Measurements from ENCODE around the gene DPP7. TPM values are rescaled to one million over a fixed set of nuclear protein-coding genes. Genes with fewer than 3 reads are reported as not detected.

The DPP7 gene
- total and polyA plus RNA-seq, 4 experiments from 2014 or later = 135 to 362 (median 282) TPM

- no peak for DNase-seq
- no peak overlapping the region for H3K4me3 Mint-ChIP-seq
Measured at GRCh38 chr9:137146527-137146918, 32.0 kb upstream of the DPP7 start.

GRCh38 chr9:137145731-137146526, 31.4 kb upstream of the DPP7 start:
- DNase-seq = peak in 1 of 5 donors; percentile 18
- Histone ChIP-seq H3K4me3 (ENCODE audit: low read length in 2 of 2) (no peak overlapping the region), H3K36me3 (ENCODE audit: insufficient read depth, low read length) (no peaks in the 10 kb centered on the region), H3K27ac (ENCODE audit: low read depth, low read length) (no peak overlapping the region), H3K9me3 (ENCODE audit: control insufficient read depth in 1 of 2, low read length in 2 of 2) (no peaks in the 10 kb centered on the region), H3K4me1 (ENCODE audit: insufficient read depth, low read length) (no peaks in the 10 kb centered on the region), H3K27me3 (ENCODE audit: insufficient read depth, low read length) (peaks cover 4% of the 10 kb centered on the region)
- Mint-ChIP-seq H3K27ac (no peak overlapping the region), H3K36me3 (no peaks in the 10 kb centered on the region), H3K4me3 (no peak overlapping the region), H3K9me3 (peaks cover 0 to 2% (median 0%) of the 10 kb centered on the region in 8 donors), H3K4me1 (peaks cover 0 to 5% (median under 1%) of the 10 kb centered on the region in 4 donors), H3K27me3 (peaks cover 17 to 18% of the 10 kb centered on the region in 2 donors)
- CTCF ChIA-PET (ENCODE audit: partially characterized antibody) = no interaction called here
- intact Hi-C loops (cut with micrococcal nuclease) = no loop called here
- POLR2A ChIA-PET (ENCODE audit: partially characterized antibody) = no interaction called here

More at GRCh38 chr9:137146527-137146918, 32.0 kb upstream of the DPP7 start:
- POLR2A ChIA-PET (ENCODE audit: partially characterized antibody) = no interaction called here
- Histone ChIP-seq H3K27ac (ENCODE audit: low read depth, low read length) (no peak overlapping the region), H3K4me3 (ENCODE audit: low read length in 2 of 2) (no peak overlapping the region), H3K4me1 (ENCODE audit: insufficient read depth, low read length) (no peaks in the 10 kb centered on the region), H3K9me3 (ENCODE audit: control insufficient read depth in 1 of 2, low read length in 2 of 2) (no peaks in the 10 kb centered on the region), H3K27me3 (ENCODE audit: insufficient read depth, low read length) (no peaks in the 10 kb centered on the region), H3K36me3 (ENCODE audit: insufficient read depth, low read length) (no peaks in the 10 kb centered on the region)
- H3K9me3 Mint-ChIP-seq = peaks cover 0 to 2% (median 0%) of the 10 kb centered on the region in 8 donors
- peaks cover 0 to 8% (median under 1%) of the 10 kb centered on the region in 4 donors for H3K4me1 Mint-ChIP-seq
- intact Hi-C loops (cut with micrococcal nuclease) = no loop called here
- CTCF ChIA-PET (ENCODE audit: partially characterized antibody) = no interaction called here
- H3K27me3 Mint-ChIP-seq = peaks cover 15 to 16% of the 10 kb centered on the region in 2 donors
- H3K36me3 Mint-ChIP-seq = no peaks in the 10 kb centered on the region
- H3K27ac Mint-ChIP-seq = no peak overlapping the region

GRCh38 chr9:137143459-137143858, 28.9 kb upstream of the DPP7 start:
- no peak for DNase-seq
- no peak overlapping the region for H3K27ac ChIP-seq (ENCODE audit: low read depth, low read length)
- intact Hi-C loops (cut with micrococcal nuclease) = no loop called here
- Mint-ChIP-seq H3K27me3 (peaks cover 30 to 31% of the 10 kb centered on the region in 2 donors), H3K9me3 (peaks cover 0 to 2% (median 0%) of the 10 kb centered on the region in 8 donors), H3K4me1 (peaks cover 0 to 9% (median 4%) of the 10 kb centered on the region in 4 donors), H3K27ac (no peak overlapping the region), H3K36me3 (no peaks in the 10 kb centered on the region), H3K4me3 (no peak overlapping the region)
- H3K4me1 ChIP-seq (ENCODE audit: insufficient read depth, low read length) = no peaks in the 10 kb centered on the region
- no peaks in the 10 kb centered on the region for H3K9me3 ChIP-seq (ENCODE audit: control insufficient read depth in 1 of 2, low read length in 2 of 2)
- ChIA-PET POLR2A (ENCODE audit: partially characterized antibody) (interaction anchor here (0.7 kb wide), 1 partner anchor 12 kb away, joined by 3 read pairs; no protein-coding TSS in a partner anchor), CTCF (ENCODE audit: partially characterized antibody) (no interaction called here)
- H3K27me3 ChIP-seq (ENCODE audit: insufficient read depth, low read length) = peaks cover 25% of the 10 kb centered on the region
- no peaks in the 10 kb centered on the region for H3K36me3 ChIP-seq (ENCODE audit: insufficient read depth, low read length)
- H3K4me3 ChIP-seq (ENCODE audit: low read length in 2 of 2) = no peak overlapping the region

- peak overlapping the region in 1 of 7 donors; percentile 79 for H3K27ac Mint-ChIP-seq
Measured at GRCh38 chr9:137141976-137142936, 27.7 kb upstream of the DPP7 start.

GRCh38 chr9:137141050-137141810, 26.7 kb upstream of the DPP7 start:
- ChIA-PET POLR2A (ENCODE audit: partially characterized antibody) (no interaction called here), CTCF (ENCODE audit: partially characterized antibody) (no interaction called here)
- no peak for DNase-seq
- H3K36me3 Mint-ChIP-seq = no peaks in the 10 kb centered on the region
- Histone ChIP-seq H3K27ac (ENCODE audit: low read depth, low read length) (no peak overlapping the region), H3K4me3 (ENCODE audit: low read length in 2 of 2) (no peak overlapping the region), H3K9me3 (ENCODE audit: control insufficient read depth in 1 of 2, low read length in 2 of 2) (no peaks in the 10 kb centered on the region), H3K27me3 (ENCODE audit: insufficient read depth, low read length) (peaks cover 34% of the 10 kb centered on the region), H3K4me1 (ENCODE audit: insufficient read depth, low read length) (no peaks in the 10 kb centered on the region), H3K36me3 (ENCODE audit: insufficient read depth, low read length) (no peaks in the 10 kb centered on the region)
- H3K9me3 Mint-ChIP-seq = peaks cover 0 to 5% (median 0%) of the 10 kb centered on the region in 8 donors
- H3K27ac Mint-ChIP-seq = no peak overlapping the region
- peaks cover 0 to 4% (median 4%) of the 10 kb centered on the region in 4 donors for H3K4me1 Mint-ChIP-seq
- H3K27me3 Mint-ChIP-seq = peaks cover 35 to 38% of the 10 kb centered on the region in 2 donors
- H3K4me3 Mint-ChIP-seq = no peak overlapping the region
- intact Hi-C loops (cut with micrococcal nuclease) = no loop called here

More at GRCh38 chr9:137141976-137142936, 27.7 kb upstream of the DPP7 start:
- H3K36me3 Mint-ChIP-seq = no peaks in the 10 kb centered on the region
- ChIA-PET POLR2A (ENCODE audit: partially characterized antibody) (no interaction called here), CTCF (ENCODE audit: partially characterized antibody) (no interaction called here)
- H3K4me1 Mint-ChIP-seq = peaks cover 0 to 8% (median 4%) of the 10 kb centered on the region in 4 donors
- no peak overlapping the region for H3K4me3 ChIP-seq (ENCODE audit: low read length in 2 of 2)
- peaks cover 38 to 39% of the 10 kb centered on the region in 2 donors for H3K27me3 Mint-ChIP-seq
- H3K4me3 Mint-ChIP-seq = no peak overlapping the region
- H3K9me3 ChIP-seq (ENCODE audit: control insufficient read depth in 1 of 2, low read length in 2 of 2) = no peaks in the 10 kb centered on the region
- H3K9me3 Mint-ChIP-seq = peaks cover 0 to 5% (median 0%) of the 10 kb centered on the region in 8 donors
- no peaks in the 10 kb centered on the region for H3K4me1 ChIP-seq (ENCODE audit: insufficient read depth, low read length)
- peaks cover 34% of the 10 kb centered on the region for H3K27me3 ChIP-seq (ENCODE audit: insufficient read depth, low read length)
- DNase-seq = no peak
- H3K27ac ChIP-seq (ENCODE audit: low read depth, low read length) = no peak overlapping the region
- intact Hi-C loops (cut with micrococcal nuclease) = no loop called here
- no peaks in the 10 kb centered on the region for H3K36me3 ChIP-seq (ENCODE audit: insufficient read depth, low read length)

GRCh38 chr9:137140151-137141012, 25.8 kb upstream of the DPP7 start:
- Histone ChIP-seq H3K4me1 (ENCODE audit: insufficient read depth, low read length) (no peaks in the 10 kb centered on the region), H3K4me3 (ENCODE audit: low read length in 2 of 2) (no peak overlapping the region), H3K9me3 (ENCODE audit: control insufficient read depth in 1 of 2, low read length in 2 of 2) (no peaks in the 10 kb centered on the region), H3K36me3 (ENCODE audit: insufficient read depth, low read length) (no peaks in the 10 kb centered on the region), H3K27ac (ENCODE audit: low read depth, low read length) (no peak overlapping the region), H3K27me3 (ENCODE audit: insufficient read depth, low read length) (peaks cover 34% of the 10 kb centered on the region)
- H3K27ac Mint-ChIP-seq = no peak overlapping the region
- DNase-seq = no peak
- no peaks in the 10 kb centered on the region for H3K36me3 Mint-ChIP-seq
- H3K4me3 Mint-ChIP-seq = peak overlapping the region in 2 of 8 donors; percentile 7 to 15
- intact Hi-C loops (cut with micrococcal nuclease) = no loop called here
- peaks cover 3 to 5% (median 5%) of the 10 kb centered on the region in 4 donors for H3K4me1 Mint-ChIP-seq
- ChIA-PET CTCF (ENCODE audit: partially characterized antibody) (no interaction called here), POLR2A (ENCODE audit: partially characterized antibody) (no interaction called here)
- H3K9me3 Mint-ChIP-seq = peaks cover 0 to 5% (median 0%) of the 10 kb centered on the region in 8 donors
- H3K27me3 Mint-ChIP-seq = peaks cover 41 to 44% of the 10 kb centered on the region in 2 donors

Measured in CD4-positive, alpha-beta memory T cell (primary cell).